Measurements from ENCODE around the gene POF1B.

DNA sequence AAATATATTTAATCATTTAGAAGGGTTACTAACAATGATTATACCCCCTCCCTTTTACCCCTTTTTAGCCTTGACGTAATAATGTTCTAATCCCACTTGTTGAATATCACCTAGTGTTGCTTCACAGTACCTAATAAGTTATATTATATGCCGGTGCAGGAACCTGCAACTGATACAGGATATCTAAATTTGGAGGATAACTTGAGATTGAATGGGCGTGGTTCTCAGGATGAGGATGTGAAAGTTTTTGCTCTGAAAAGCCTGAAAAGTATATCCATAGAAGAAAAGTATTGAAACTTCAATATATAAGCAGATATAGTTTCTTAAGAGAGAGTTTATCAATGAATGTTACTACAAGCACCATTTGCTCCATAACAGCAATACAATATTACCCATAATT is 75.9 kb downstream of the POF1B start:
- TF ChIP-seq, protein P1, sequence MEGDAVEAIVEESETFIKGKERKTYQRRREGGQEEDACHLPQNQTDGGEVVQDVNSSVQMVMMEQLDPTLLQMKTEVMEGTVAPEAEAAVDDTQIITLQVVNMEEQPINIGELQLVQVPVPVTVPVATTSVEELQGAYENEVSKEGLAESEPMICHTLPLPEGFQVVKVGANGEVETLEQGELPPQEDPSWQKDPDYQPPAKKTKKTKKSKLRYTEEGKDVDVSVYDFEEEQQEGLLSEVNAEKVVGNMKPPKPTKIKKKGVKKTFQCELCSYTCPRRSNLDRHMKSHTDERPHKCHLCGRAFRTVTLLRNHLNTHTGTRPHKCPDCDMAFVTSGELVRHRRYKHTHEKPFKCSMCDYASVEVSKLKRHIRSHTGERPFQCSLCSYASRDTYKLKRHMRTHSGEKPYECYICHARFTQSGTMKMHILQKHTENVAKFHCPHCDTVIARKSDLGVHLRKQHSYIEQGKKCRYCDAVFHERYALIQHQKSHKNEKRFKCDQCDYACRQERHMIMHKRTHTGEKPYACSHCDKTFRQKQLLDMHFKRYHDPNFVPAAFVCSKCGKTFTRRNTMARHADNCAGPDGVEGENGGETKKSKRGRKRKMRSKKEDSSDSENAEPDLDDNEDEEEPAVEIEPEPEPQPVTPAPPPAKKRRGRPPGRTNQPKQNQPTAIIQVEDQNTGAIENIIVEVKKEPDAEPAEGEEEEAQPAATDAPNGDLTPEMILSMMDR (IDR thresholded peaks at IDR 0.05; ENCODE audit: poor library complexity, severe bottlenecking): no peak
- no peak for TF ChIP-seq EZH2 (IDR thresholded peaks at IDR 0.05; ENCODE audit: borderline replicate concordance, insufficient read depth, low read length, poor library complexity, severe bottlenecking)
- no peak for TF ChIP-seq POLR2AphosphoS5 (IDR thresholded peaks at IDR 0.05)
- no peak for TF ChIP-seq MXI1 (conservative IDR thresholded peaks at IDR 0.05; ENCODE audit: poor library complexity, severe bottlenecking)
- TF ChIP-seq SMC3 (conservative IDR thresholded peaks at IDR 0.05; ENCODE audit: poor library complexity): no peak
- TF ChIP-seq, protein P2, sequence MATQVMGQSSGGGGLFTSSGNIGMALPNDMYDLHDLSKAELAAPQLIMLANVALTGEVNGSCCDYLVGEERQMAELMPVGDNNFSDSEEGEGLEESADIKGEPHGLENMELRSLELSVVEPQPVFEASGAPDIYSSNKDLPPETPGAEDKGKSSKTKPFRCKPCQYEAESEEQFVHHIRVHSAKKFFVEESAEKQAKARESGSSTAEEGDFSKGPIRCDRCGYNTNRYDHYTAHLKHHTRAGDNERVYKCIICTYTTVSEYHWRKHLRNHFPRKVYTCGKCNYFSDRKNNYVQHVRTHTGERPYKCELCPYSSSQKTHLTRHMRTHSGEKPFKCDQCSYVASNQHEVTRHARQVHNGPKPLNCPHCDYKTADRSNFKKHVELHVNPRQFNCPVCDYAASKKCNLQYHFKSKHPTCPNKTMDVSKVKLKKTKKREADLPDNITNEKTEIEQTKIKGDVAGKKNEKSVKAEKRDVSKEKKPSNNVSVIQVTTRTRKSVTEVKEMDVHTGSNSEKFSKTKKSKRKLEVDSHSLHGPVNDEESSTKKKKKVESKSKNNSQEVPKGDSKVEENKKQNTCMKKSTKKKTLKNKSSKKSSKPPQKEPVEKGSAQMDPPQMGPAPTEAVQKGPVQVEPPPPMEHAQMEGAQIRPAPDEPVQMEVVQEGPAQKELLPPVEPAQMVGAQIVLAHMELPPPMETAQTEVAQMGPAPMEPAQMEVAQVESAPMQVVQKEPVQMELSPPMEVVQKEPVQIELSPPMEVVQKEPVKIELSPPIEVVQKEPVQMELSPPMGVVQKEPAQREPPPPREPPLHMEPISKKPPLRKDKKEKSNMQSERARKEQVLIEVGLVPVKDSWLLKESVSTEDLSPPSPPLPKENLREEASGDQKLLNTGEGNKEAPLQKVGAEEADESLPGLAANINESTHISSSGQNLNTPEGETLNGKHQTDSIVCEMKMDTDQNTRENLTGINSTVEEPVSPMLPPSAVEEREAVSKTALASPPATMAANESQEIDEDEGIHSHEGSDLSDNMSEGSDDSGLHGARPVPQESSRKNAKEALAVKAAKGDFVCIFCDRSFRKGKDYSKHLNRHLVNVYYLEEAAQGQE (IDR thresholded peaks at IDR 0.05; ENCODE audit: borderline replicate concordance): no peak
- no peak for TF ChIP-seq EP300 (conservative IDR thresholded peaks at IDR 0.05; ENCODE audit: poor library complexity, severe bottlenecking)
- TF ChIP-seq TAF1 (IDR thresholded peaks at IDR 0.05; ENCODE audit: low read depth): no peak
- TF ChIP-seq RAD21 (conservative IDR thresholded peaks at IDR 0.05): no peak

All from neural cell (in vitro differentiated cells).